Fibroblast of upper back skin (primary cell): ENCODE results near the gene TCFL5.

ENCODE experiments used
- DNase-seq: peaks from one replicate; pipeline ENCODE4 v3.0.0-alpha.2; 2013

TCFL5 gene

GRCh38 chr20:62820962-62821725 is 40.5 kb downstream of the TCFL5 start:
- no peak for DNase-seq

- no peak for DNase-seq
These were observed 41.2 kb downstream of the TCFL5 start for GRCh38 chr20:62820208-62820961.

GRCh38 chr20:62819494-62820174 is 42.0 kb downstream of the TCFL5 start:
- no peak for DNase-seq

- no peak for DNase-seq
These were observed 42.8 kb downstream of the TCFL5 start for GRCh38 chr20:62818592-62819493.

- DNase-seq: no peak
These were observed 43.5 kb downstream of the TCFL5 start for GRCh38 chr20:62817975-62818591.

GRCh38 chr20:62816884-62817873 is 44.4 kb downstream of the TCFL5 start, which contains the start of gene COL9A3:
TSS of gene COL9A3 (plus strand) at chr20:62817050. CDS start at chr20:62817065, 15 bp downstream.
- DNase-seq: no peak

- no peak for DNase-seq
These were observed 45.4 kb downstream of the TCFL5 start for GRCh38 chr20:62816031-62816883.

- no peak for DNase-seq
These were observed 46.3 kb downstream of the TCFL5 start for GRCh38 chr20:62815066-62815991.

- no peak for DNase-seq
These were observed 46.9 kb downstream of the TCFL5 start for GRCh38 chr20:62814709-62815065.

- DNase-seq: no peak
These were observed 47.4 kb downstream of the TCFL5 start for GRCh38 chr20:62814060-62814708.

GRCh38 chr20:62813588-62813987 is 48.0 kb downstream of the TCFL5 start:
- no peak for DNase-seq

- no peak for DNase-seq
These were observed 48.8 kb downstream of the TCFL5 start for GRCh38 chr20:62812907-62813200.

- DNase-seq: no peak
These were observed 49.3 kb downstream of the TCFL5 start for GRCh38 chr20:62812181-62812906.

GRCh38 chr20:62811720-62812119 is 49.9 kb downstream of the TCFL5 start:
- no peak for DNase-seq

GRCh38 chr20:62811320-62811719 is 50.3 kb downstream of the TCFL5 start:
- no peak for DNase-seq

GRCh38 chr20:62809530-62810428 is 51.8 kb downstream of the TCFL5 start:
- no peak for DNase-seq
